ENCODE data around the gene CMIP. TPM values are rescaled to one million over a fixed set of nuclear protein-coding genes. Genes with fewer than 3 reads are reported as not detected.

The CMIP gene
- polyA plus RNA-seq, 1 of the 3 experiments (the other 2 are of a cell fraction) = 5.4 TPM

- DNase-seq = no peak
These were observed 167.9 kb downstream of the CMIP start for GRCh38 chr16:81612351-81613163.

More at GRCh38 chr16:81612351-81613163, 167.9 kb downstream of the CMIP start:
- Histone ChIP-seq H3F3A (replicated peaks; ENCODE audit: insufficient read depth) (no peaks in the 10 kb centered on the region), H4K20me1 (ENCODE audit: insufficient read depth) (peaks cover 23% of the 10 kb centered on the region), H3K4me2 (no peak overlapping the region), H3K4me1 (ENCODE audit: control insufficient read depth in 1 of 2, insufficient read depth in 2 of 2, low read depth in 1 of 2, low read length in 1 of 2) (peaks cover 4 to 37% of the 10 kb centered on the region in 2 experiments; a peak in 2 of 4 replicates), H3K27me3 (ENCODE audit: insufficient read depth) (no peaks in the 10 kb centered on the region), H3K9ac (no peak overlapping the region), H3K4me3 (ENCODE audit: low read depth in 2 of 2, low read length in 1 of 2) (no peak overlapping the region), H3K27ac (ENCODE audit: low read depth in 2 of 2, low read length in 1 of 2) (no peak overlapping the region), H3K9me2 (no peaks in the 10 kb centered on the region), H2AFZ (ENCODE audit: low read depth) (no peak overlapping the region), H3K36me3 (replicated peaks in 1 of 2; ENCODE audit: control insufficient read depth in 1 of 2, insufficient read depth in 2 of 2, low read length in 1 of 2) (peaks cover 5 to 7% of the 10 kb centered on the region in 2 experiments), H3K79me2 (ENCODE audit: insufficient read depth) (no peaks in the 10 kb centered on the region), H3K9me3 (no peaks in the 10 kb centered on the region)
- ChIA-PET POLR2A (no interaction called here), CTCF (interaction anchor here (0.7 to 1.1 kb wide), 3 partner anchors 8 to 209 kb away, joined by 3 read pairs; no protein-coding TSS in a partner anchor)
- TF ChIP-seq ZBTB33 (IDR thresholded peaks at IDR 0.05; ENCODE audit: borderline replicate concordance, low read depth) (no peak), POLR2AphosphoS5 (IDR thresholded peaks at IDR 0.05; ENCODE audit: low read depth, low read length) (no peak), CHD2 (IDR thresholded peaks at IDR 0.05; ENCODE audit: low read length, partially characterized antibody) (no peak), RAD21 (IDR thresholded peaks at IDR 0.05; ENCODE audit: low read length) (no peak), CTCF (IDR thresholded peaks at IDR 0.05) (no peak), FOSL2 (IDR thresholded peaks at IDR 0.05; ENCODE audit: borderline replicate concordance, low read depth) (no peak), RCOR1 (IDR thresholded peaks at IDR 0.05; ENCODE audit: low read length) (no peak), USF1 (IDR thresholded peaks at IDR 0.05; ENCODE audit: borderline replicate concordance, low read depth) (no peak), PBX3 (IDR thresholded peaks at IDR 0.05) (no peak), MEF2A (IDR thresholded peaks at IDR 0.05; ENCODE audit: borderline replicate concordance, low read depth) (no peak), NRF1 (IDR thresholded peaks at IDR 0.05; ENCODE audit: low read depth, low read length) (no peak), TCF12 (IDR thresholded peaks at IDR 0.05) (no peak), FOXM1 (IDR thresholded peaks at IDR 0.05; ENCODE audit: low read depth) (no peak), ELF1 (IDR thresholded peaks at IDR 0.05) (no peak), REST (IDR thresholded peaks at IDR 0.05; ENCODE audit: low read depth, low read length) (no peak), EZH2phosphoT487 (IDR thresholded peaks at IDR 0.05; ENCODE audit: borderline replicate concordance, low read depth) (no peak)
- WGBS (ENCODE audit: low lambda C conversion rate) = 92% methylated on average over 12 of the region's 17 CpGs

Measured in SK-N-SH (cell line).